CD4-positive, alpha-beta memory T cell (primary cell): ENCODE measurements around the gene CDH16. TPM values are rescaled to one million over a fixed set of nuclear protein-coding genes. Genes with fewer than 3 reads are reported as not detected.

ENCODE experiments used
- CTCF ChIA-PET: fragments of 350-600 bp; sonication (Branson Sonifier 250); formaldehyde crosslinking; loops from one replicate; lab custom pipeline; 2021; ENCODE audit warnings: inconsistent platforms; ENCODE audit not compliant: partially characterized antibody; lab: Charles Lee
- POLR2A ChIA-PET: fragments of 350-600 bp; sonication (Branson Sonifier 250); formaldehyde crosslinking; loops from one replicate; lab custom pipeline; 2021; ENCODE audit not compliant: partially characterized antibody; lab: Charles Lee
- DNase-seq, 5 donors: peaks; one replicate each; pipeline versions ENCODE4 v3.0.0 to v3.0.0-alpha.2; 2020 to 2022; ENCODE audit warnings: mixed read lengths in 1 of 5
- H3K27ac ChIP-seq: one replicate; pipeline ENCODE4 v1.7.0; 2013; ENCODE audit warnings: low read depth, low read length
- H3K27me3 ChIP-seq: 2 replicates; pipeline ENCODE4 v1.7.0; 2013; ENCODE audit warnings: mild to moderate bottlenecking, low read length, moderate library complexity; ENCODE audit not compliant: insufficient read depth
- H3K36me3 ChIP-seq: 2 replicates; pipeline ENCODE4 v1.7.0; 2013; ENCODE audit warnings: mild to moderate bottlenecking, low read length, moderate library complexity; ENCODE audit not compliant: insufficient read depth
- H3K4me1 ChIP-seq: 2 replicates; pipeline ENCODE4 v1.7.0; 2013; ENCODE audit warnings: mild to moderate bottlenecking, low read length, moderate library complexity; ENCODE audit not compliant: insufficient read depth
- H3K4me3 ChIP-seq, 2 donors: one replicate each; pipeline ENCODE4 v1.7.0; 2013; ENCODE audit warnings: low read length in 2 of 2, mild to moderate bottlenecking in 1 of 2
- H3K9me3 ChIP-seq, 2 donors: one replicate each; pipeline ENCODE4 v1.7.0; 2013; ENCODE audit warnings: low read length in 2 of 2, control low read depth in 1 of 2; ENCODE audit not compliant: control insufficient read depth in 1 of 2
- H3K27ac Mint-ChIP-seq, 7 donors: one replicate each; pipeline ENCODE4 v1.8.0; 2020 to 2021; ENCODE audit warnings: mixed read lengths in 7 of 7, mild to moderate bottlenecking in 6 of 7, inconsistent platforms in 3 of 7, moderate library complexity in 3 of 7
- H3K27me3 Mint-ChIP-seq, 2 donors: one replicate each; pipeline ENCODE4 v1.8.0; 2020 to 2021; ENCODE audit warnings: mixed read lengths in 2 of 2
- H3K36me3 Mint-ChIP-seq, 2 donors: one replicate each; pipeline ENCODE4 v1.8.0; 2020 to 2021; ENCODE audit warnings: mixed read lengths in 2 of 2, inconsistent platforms in 1 of 2, mild to moderate bottlenecking in 1 of 2
- H3K4me1 Mint-ChIP-seq, 4 donors: one replicate each; pipeline ENCODE4 v1.8.0; 2020 to 2021; ENCODE audit warnings: mixed read lengths in 4 of 4, mild to moderate bottlenecking in 1 of 4
- H3K4me3 Mint-ChIP-seq, 8 donors: one replicate each; pipeline ENCODE4 v1.8.0; 2020 to 2021; ENCODE audit warnings: mixed read lengths in 8 of 8, mild to moderate bottlenecking in 7 of 8, moderate library complexity in 6 of 8, inconsistent platforms in 3 of 8
- H3K9me3 Mint-ChIP-seq, 8 donors: one replicate each; pipeline ENCODE4 v1.8.0; 2020 to 2021; ENCODE audit warnings: mixed read lengths in 8 of 8, mild to moderate bottlenecking in 5 of 8, inconsistent platforms in 3 of 8, moderate library complexity in 1 of 8
- intact Hi-C: fragments of 100-400 bp; cut with micrococcal nuclease; formaldehyde crosslinking; loops from one replicate; pipeline ENCODE4 v1.15.1; 2023
- polyA plus RNA-seq, 2 donors: library from polyadenylated mRNA; unstranded; fragments of 300-500 nt; fragmentation: Illumina TruSeq; gene quantifications; one replicate each; pipeline ENCODE4 v1.2.3, GENCODE V29; 2021
- total RNA-seq, 2 experiments: library from RNA; stranded (reverse); gene quantifications; one replicate each; pipeline ENCODE4 v1.2.3, GENCODE V29; 2021

CDH16 gene
- total and polyA plus RNA-seq, 4 experiments from 2014 or later: not detected

DNA sequence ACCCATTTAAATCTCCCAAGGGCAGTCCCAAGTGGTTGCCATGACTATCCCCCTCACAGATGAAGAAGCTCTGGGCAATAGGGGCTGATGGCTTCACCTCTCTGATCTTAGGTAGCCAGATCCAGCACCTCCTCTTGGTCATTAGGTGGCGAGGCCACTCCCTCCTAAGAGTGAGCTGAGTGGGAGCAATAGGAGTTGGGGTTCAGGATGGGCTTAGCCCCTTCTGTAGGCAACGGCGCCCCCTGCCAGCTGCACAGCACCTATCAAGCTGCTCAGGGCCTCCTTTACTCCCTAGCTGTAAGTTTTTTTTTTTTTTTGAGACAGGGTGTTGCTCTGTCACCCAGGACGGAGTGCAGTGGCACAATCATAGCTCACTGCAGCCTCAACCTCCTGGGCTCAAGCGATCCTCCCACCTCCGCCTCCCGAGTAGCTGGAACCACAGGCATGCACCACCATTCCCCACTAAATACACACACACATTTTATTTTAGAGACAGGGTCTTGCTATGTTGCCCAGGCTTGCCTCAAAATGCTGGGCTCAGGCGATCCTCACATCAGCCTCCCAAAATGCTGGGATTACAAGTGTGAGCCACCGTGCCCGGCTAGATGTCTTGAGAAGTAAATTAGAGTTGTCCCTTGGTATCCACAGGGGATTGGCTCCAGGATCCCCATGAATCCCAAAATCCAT, 10.2 kb upstream of the CDH16 start:
- Histone ChIP-seq H3K4me1 (peaks cover 26% of the 10 kb centered on the region), H3K27ac (no peak overlapping the region), H3K27me3 (peaks cover 11% of the 10 kb centered on the region), H3K4me3 (no peak overlapping the region), H3K36me3 (no peaks in the 10 kb centered on the region), H3K9me3 (no peaks in the 10 kb centered on the region)
- peaks cover 9 to 11% of the 10 kb centered on the region in 2 donors for H3K27me3 Mint-ChIP-seq
- peaks cover 3 to 24% of the 10 kb centered on the region in 2 donors for H3K36me3 Mint-ChIP-seq
- intact Hi-C loops: no loop called here
- no peak overlapping the region for H3K4me3 Mint-ChIP-seq
- ChIA-PET POLR2A (interaction anchor here (0.8 to 1.2 kb wide), 2 partner anchors 49 to 56 kb away, joined by 3 read pairs; partner anchors contain the start of gene PDP2), CTCF (interaction anchor here (0.8 to 1.7 kb wide), 6 partner anchors 14 to 98 kb away, joined by 3 to 7 read pairs (median 4); partner anchors contain the start of genes CES3 and NAE1)
- H3K9me3 Mint-ChIP-seq: no peaks in the 10 kb centered on the region
- H3K4me1 Mint-ChIP-seq: peaks cover 17 to 32% (median 24%) of the 10 kb centered on the region in 4 donors
- peak in 1 of 5 donors; percentile 19 for DNase-seq
- peak overlapping the region in 1 of 7 donors; percentile 37 for H3K27ac Mint-ChIP-seq

DNA sequence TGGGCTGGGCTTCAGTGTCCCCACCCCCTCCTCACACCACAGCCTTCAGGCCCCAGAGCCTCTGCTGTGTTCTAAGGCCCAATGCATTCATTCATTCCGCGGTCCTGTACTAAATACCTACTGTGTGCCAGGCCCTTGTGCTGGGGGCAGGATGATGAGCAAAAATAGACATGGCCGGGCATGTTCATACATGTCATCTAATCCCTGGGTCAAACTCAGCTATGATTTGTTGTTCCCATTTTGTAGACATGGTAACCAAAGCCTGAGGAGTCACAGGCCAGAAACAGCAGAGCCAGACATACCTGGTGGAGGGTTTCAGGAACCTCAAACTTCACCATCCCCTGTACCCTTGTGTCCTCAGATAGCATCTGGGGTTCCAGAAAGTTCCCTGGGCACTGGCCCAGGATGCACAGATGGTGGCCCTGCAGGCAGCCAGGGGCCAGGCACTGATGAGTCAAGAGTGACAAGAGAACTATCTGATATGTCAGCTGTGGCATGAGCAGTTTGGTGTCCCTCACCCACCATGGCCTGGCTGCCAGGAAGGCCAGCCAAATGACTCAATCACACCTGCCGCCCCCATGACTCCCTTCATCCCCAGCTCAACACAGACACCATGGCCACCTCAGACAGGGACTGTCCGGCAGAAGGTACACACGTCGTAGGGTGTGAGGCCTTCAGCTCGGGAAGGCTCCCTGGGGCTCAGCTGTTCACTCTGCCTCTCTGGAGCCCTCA, 9.4 kb upstream of the CDH16 start:
- Mint-ChIP-seq H3K27ac (peak overlapping the region in 1 of 7 donors; percentile 37), H3K9me3 (no peaks in the 10 kb centered on the region), H3K27me3 (peaks cover 16 to 18% of the 10 kb centered on the region in 2 donors), H3K4me1 (peaks cover 10 to 24% (median 17%) of the 10 kb centered on the region in 4 donors), H3K36me3 (peaks cover 3 to 17% of the 10 kb centered on the region in 2 donors), H3K4me3 (peak overlapping the region in 1 of 8 donors; percentile 54)
- Histone ChIP-seq H3K4me3 (no peak overlapping the region), H3K9me3 (no peaks in the 10 kb centered on the region), H3K27ac (no peak overlapping the region), H3K36me3 (no peaks in the 10 kb centered on the region), H3K27me3 (peaks cover 11% of the 10 kb centered on the region), H3K4me1 (peaks cover 19% of the 10 kb centered on the region)
- CTCF ChIA-PET: interaction anchor here (1.2 to 1.7 kb wide), 6 partner anchors 13 to 98 kb away, joined by 3 to 7 read pairs (median 4); partner anchors contain the start of genes CES3 and NAE1
- POLR2A ChIA-PET: interaction anchor here (1.2 kb wide), 1 partner anchor 48 kb away, joined by 3 read pairs; the partner anchor contains the start of gene PDP2
- intact Hi-C loops: no loop called here
- DNase-seq: no peak

DNA sequence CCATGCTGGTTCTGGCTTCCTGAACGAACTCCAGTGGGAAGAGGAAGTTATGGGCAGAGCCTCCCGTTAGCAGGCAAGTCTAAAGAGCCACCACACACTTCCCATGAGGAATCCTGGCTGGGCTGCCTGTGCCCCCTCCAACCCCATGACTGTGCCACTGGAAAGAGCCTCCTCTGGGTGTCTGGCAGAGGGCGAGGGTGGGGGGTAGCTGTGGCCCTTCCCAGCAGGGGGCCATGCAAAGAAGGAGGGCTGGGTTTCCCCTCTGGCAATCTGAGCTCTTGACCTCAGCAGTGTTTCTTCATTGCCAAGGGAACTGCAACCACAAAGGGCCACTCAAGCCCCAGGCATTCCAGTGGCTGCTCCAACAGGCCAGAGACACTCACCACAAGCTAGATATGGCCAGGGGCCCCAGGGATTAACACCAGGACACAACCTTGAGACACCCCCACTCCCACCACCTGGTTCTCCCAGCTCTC, 8.3 kb upstream of the CDH16 start:
- no peaks in the 10 kb centered on the region for H3K36me3 ChIP-seq
- POLR2A ChIA-PET: no interaction called here
- CTCF ChIA-PET: interaction anchor here (1.2 to 1.7 kb wide), 2 partner anchors 31 to 35 kb away, joined by 3 to 4 read pairs; partner anchors contain the start of gene CES3
- H3K4me1 ChIP-seq: peaks cover 8% of the 10 kb centered on the region
- peaks cover 11% of the 10 kb centered on the region for H3K27me3 ChIP-seq
- no peak overlapping the region for H3K27ac ChIP-seq
- peaks cover 0 to 9% of the 10 kb centered on the region in 2 donors for H3K36me3 Mint-ChIP-seq
- no peaks in the 10 kb centered on the region for H3K9me3 ChIP-seq
- peak in 1 of 5 donors; percentile 3 for DNase-seq
- intact Hi-C loops: no loop called here
- H3K4me3 ChIP-seq: no peak overlapping the region
- peaks cover 3 to 13% (median 8%) of the 10 kb centered on the region in 4 donors for H3K4me1 Mint-ChIP-seq
- H3K4me3 Mint-ChIP-seq: no peak overlapping the region
- H3K27me3 Mint-ChIP-seq: peaks cover 18 to 21% of the 10 kb centered on the region in 2 donors
- peak overlapping the region in 1 of 7 donors; percentile 30 for H3K27ac Mint-ChIP-seq
- no peaks in the 10 kb centered on the region for H3K9me3 Mint-ChIP-seq

DNA sequence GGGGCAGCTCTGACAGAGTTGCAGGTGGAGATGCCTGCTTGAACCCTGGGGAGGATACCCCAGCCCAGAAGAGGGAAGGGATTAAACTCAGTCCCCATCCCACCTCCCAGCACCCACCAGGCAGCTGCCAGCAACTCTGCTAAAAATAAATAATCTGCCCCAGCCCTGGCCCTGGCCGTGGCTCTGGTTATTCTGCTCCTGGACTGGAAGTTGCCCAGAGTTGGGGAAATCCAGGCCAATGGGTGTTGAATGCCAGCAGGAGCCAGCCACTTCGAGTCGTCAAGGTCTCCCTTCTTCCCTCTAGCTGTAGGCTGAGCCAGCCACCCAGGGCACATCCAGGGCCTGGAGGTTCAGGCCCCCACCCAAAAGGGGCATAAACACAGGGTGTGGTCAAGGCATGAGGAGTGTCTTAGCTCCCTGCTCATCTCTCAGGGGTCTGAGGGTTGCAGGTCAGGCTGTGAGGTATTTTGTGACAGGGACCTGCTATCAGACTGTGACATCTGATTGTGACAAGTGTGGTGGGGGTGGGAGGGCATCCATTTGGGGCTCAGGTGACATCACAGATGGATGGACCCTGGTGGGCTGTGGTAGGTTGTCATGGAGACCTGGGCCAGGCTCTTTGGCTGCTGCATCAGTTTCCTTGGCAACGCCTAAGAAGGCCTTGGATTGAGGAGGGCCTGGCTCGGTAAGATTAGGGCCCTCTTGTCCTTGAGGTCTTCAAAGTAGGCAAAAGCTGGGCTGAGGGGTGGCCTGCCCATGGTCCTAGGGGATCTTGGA, 7.7 kb upstream of the CDH16 start:
- H3K9me3 ChIP-seq: no peaks in the 10 kb centered on the region
- no peak overlapping the region for H3K4me3 ChIP-seq
- peaks cover 11% of the 10 kb centered on the region for H3K27me3 ChIP-seq
- H3K9me3 Mint-ChIP-seq: no peaks in the 10 kb centered on the region
- H3K27ac Mint-ChIP-seq: peak overlapping the region in 1 of 7 donors; percentile 30
- intact Hi-C loops: no loop called here
- peaks cover 0 to 4% of the 10 kb centered on the region in 2 donors for H3K36me3 Mint-ChIP-seq
- H3K4me3 Mint-ChIP-seq: peak overlapping the region in 4 of 8 donors; percentile 25 to 78 (median 70)
- CTCF ChIA-PET: interaction anchor here (1.2 kb wide), 1 partner anchor 31 kb away, joined by 3 read pairs; no protein-coding TSS in a partner anchor
- H3K27me3 Mint-ChIP-seq: peaks cover 20 to 22% of the 10 kb centered on the region in 2 donors
- peak in 1 of 5 donors; percentile 3 for DNase-seq
- POLR2A ChIA-PET: interaction anchor here (0.5 to 0.7 kb wide), 2 partner anchors 8 to 34 kb away, joined by 3 read pairs; partner anchors contain the start of gene CIAO2B
- H3K27ac ChIP-seq: no peak overlapping the region
- peaks cover 7% of the 10 kb centered on the region for H3K4me1 ChIP-seq
- peaks cover 0 to 7% (median 5%) of the 10 kb centered on the region in 4 donors for H3K4me1 Mint-ChIP-seq
- H3K36me3 ChIP-seq: no peaks in the 10 kb centered on the region

DNA sequence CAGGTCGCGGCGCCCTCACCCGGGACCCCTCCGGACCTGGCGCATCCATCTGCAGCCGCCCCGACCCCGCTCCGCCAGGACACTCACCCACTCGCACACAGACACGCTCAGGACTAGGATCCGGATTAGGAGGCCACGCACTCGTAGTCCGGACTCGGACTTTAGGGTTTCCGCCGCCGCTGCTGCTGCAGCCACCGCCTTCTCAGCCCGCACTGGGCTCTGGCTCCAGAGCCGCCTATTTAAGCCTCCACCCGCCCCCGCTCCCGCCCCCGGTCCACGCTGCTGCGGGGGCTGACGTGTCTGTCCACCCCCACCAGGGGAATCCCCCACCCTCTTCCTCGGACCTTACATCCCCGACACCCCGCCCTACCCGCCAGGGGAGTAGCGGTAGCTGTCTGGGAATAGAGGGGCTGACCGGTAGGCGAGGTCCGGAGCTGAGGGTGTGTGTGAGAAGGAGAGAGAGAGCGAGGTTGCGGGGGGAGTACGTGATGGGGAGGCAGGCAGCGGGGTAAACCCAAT, 6.7 kb upstream of the CDH16 start, which contains the start of gene RRAD:
Gene RRAD (minus strand): TSS at position 214 of the 519 bp plus-strand sequence. CDS start 356 bp downstream, outside the sequence.
- H3K4me1 Mint-ChIP-seq: peaks cover 0 to 7% (median 5%) of the 10 kb centered on the region in 4 donors
- Histone ChIP-seq H3K9me3 (no peaks in the 10 kb centered on the region), H3K4me3 (peak within 1 kb of the TSS in 1 of 2 donors; percentile 14), H3K27me3 (peaks cover 11% of the 10 kb centered on the region), H3K4me1 (peaks cover 7% of the 10 kb centered on the region), H3K36me3 (no peaks in the 10 kb centered on the region), H3K27ac (no peak within 1 kb of the TSS)
- intact Hi-C loops: no loop called here
- ChIA-PET CTCF (no interaction called here), POLR2A (interaction anchor here (0.7 kb wide), 1 partner anchor 9 kb away, joined by 3 read pairs; the partner anchor contains the start of gene CIAO2B)
- H3K27me3 Mint-ChIP-seq: peaks cover 21 to 23% of the 10 kb centered on the region in 2 donors
- H3K4me3 Mint-ChIP-seq: peak within 1 kb of the TSS; percentile 47 to 80 (median 76)
- H3K27ac Mint-ChIP-seq: peak within 1 kb of the TSS in 1 of 7 donors; percentile 21
- DNase-seq: no peak
- peaks cover 0 to 2% of the 10 kb centered on the region in 2 donors for H3K36me3 Mint-ChIP-seq
- no peaks in the 10 kb centered on the region for H3K9me3 Mint-ChIP-seq

DNA sequence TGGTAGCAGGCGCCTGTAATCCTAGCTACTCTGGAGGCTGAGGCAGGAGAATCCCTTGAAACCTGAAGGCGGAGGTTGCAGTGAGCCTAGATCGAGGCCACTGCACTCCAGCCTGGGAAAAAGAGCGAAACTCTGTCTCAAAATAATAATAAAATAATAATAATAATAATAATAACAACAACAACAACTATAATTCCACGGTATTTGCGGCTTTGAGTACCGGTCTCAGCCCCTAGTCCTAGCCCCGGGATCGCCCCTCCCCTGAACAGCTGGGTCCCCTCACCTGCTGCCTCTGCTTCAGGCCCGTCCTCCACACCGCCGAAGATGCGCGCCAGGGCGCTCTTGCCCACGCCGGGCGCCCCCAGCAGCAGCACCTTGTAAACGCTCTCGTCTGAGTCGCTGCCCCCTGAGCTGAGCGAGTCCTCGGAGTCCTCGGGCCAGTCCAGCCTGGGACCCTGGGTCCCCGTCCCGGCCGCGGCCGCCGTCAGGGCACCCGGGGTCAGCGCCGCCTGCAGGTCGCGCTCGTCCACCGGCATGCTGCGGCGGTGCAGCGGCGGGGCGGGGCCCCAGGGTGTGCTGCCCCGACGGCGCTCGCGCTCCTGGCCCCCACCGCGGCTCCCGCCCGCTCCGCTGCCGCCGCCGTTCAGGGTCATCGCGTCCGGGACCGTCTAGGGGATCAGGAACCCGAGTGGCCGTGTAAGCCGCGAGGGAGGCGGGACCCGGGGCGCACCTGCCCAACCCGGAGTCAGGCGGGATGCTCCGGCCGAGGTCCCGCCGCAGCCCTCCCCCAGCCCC, 6.0 kb upstream of the CDH16 start:
- Histone ChIP-seq H3K36me3 (no peaks in the 10 kb centered on the region), H3K27me3 (peaks cover 11% of the 10 kb centered on the region), H3K9me3 (no peaks in the 10 kb centered on the region), H3K4me1 (peaks cover 7% of the 10 kb centered on the region), H3K27ac (no peak overlapping the region), H3K4me3 (no peak overlapping the region)
- peak in 3 of 5 donors; percentile 34 to 41 (median 35) for DNase-seq
- Mint-ChIP-seq H3K27ac (no peak overlapping the region), H3K36me3 (no peaks in the 10 kb centered on the region), H3K27me3 (peaks cover 21 to 23% of the 10 kb centered on the region in 2 donors), H3K9me3 (no peaks in the 10 kb centered on the region), H3K4me1 (peaks cover 0 to 7% (median 5%) of the 10 kb centered on the region in 4 donors), H3K4me3 (peak overlapping the region; percentile 1 to 71 (median 42))
- ChIA-PET CTCF (no interaction called here), POLR2A (no interaction called here)
- intact Hi-C loops: no loop called here
